H9 (cell line): ENCODE measurements around the gene E2F4. TPM values are rescaled to one million over a fixed set of nuclear protein-coding genes. Genes with fewer than 3 reads are reported as not detected.

ENCODE experiments used
- DNase-seq: peaks from one replicate; pipeline ENCODE4 v3.0.0-alpha.2; 2017
- H2AFZ ChIP-seq: one replicate; pipeline ENCODE4 v1.6.1; 2013; ENCODE audit warnings: mild to moderate bottlenecking, low read length, control low read depth, moderate library complexity
- H2AK5ac ChIP-seq: 2 replicates; pipeline ENCODE4 v1.6.1; 2013; ENCODE audit warnings: low read length, control low read depth, mixed read lengths; ENCODE audit not compliant: insufficient read length
- H2BK120ac ChIP-seq: one replicate; pipeline ENCODE4 v1.6.1; 2013; ENCODE audit warnings: low read depth, mild to moderate bottlenecking, low read length, control low read depth, inconsistent platforms; ENCODE audit not compliant: poor library complexity, severe bottlenecking
- H2BK12ac ChIP-seq: 2 replicates; pipeline ENCODE4 v1.6.1; 2013; ENCODE audit warnings: low read length, control low read depth, mixed read lengths, low read depth; ENCODE audit not compliant: insufficient read length
- H2BK15ac ChIP-seq: 2 replicates; pipeline ENCODE4 v1.6.1; 2013; ENCODE audit warnings: low read depth, low read length, control low read depth
- H2BK20ac ChIP-seq: one replicate; pipeline ENCODE4 v1.6.1; 2013; ENCODE audit warnings: low read depth, mild to moderate bottlenecking, low read length, control low read depth, inconsistent platforms; ENCODE audit not compliant: poor library complexity, severe bottlenecking
- H2BK5ac ChIP-seq: 2 replicates; pipeline ENCODE4 v1.6.1; 2013; ENCODE audit warnings: low read length, control low read depth, mixed read lengths; ENCODE audit not compliant: insufficient read length
- H3K14ac ChIP-seq: 2 replicates; pipeline ENCODE4 v1.6.1; 2013; ENCODE audit warnings: low read length, control low read depth; ENCODE audit not compliant: insufficient read depth
- H3K18ac ChIP-seq: 2 replicates; pipeline ENCODE4 v1.6.1; 2013; ENCODE audit warnings: low read depth, mild to moderate bottlenecking, mixed read lengths, low read length, control low read depth; ENCODE audit not compliant: insufficient read length
- H3K23ac ChIP-seq: 2 replicates; pipeline ENCODE4 v1.6.1; 2013; ENCODE audit warnings: low read length, control low read depth, mixed read lengths, low read depth; ENCODE audit not compliant: insufficient read length
- H3K23me2 ChIP-seq: 2 replicates; pipeline ENCODE4 v1.6.1; 2013; ENCODE audit warnings: low read depth, mild to moderate bottlenecking, mixed read lengths, low read length, control low read depth; ENCODE audit not compliant: insufficient read length, poor library complexity, severe bottlenecking
- H3K27ac ChIP-seq: 2 replicates; pipeline ENCODE4 v1.5.1; 2013; ENCODE audit warnings: low read length, control low read depth, mixed read lengths, low read depth; ENCODE audit not compliant: insufficient read length
- H3K27me3 ChIP-seq: 2 replicates; pipeline ENCODE4 v1.6.1; 2013; ENCODE audit warnings: low read length, control low read depth, inconsistent platforms; ENCODE audit not compliant: insufficient read depth
- H3K4ac ChIP-seq: 2 replicates; pipeline ENCODE4 v1.6.1; 2013; ENCODE audit warnings: low read depth, mild to moderate bottlenecking, control low read depth, inconsistent platforms, low read length, moderate library complexity
- H3K4me1 ChIP-seq: 2 replicates; pipeline ENCODE4 v1.6.1; 2013; ENCODE audit warnings: low read length, control low read depth, inconsistent platforms; ENCODE audit not compliant: insufficient read depth
- H3K4me2 ChIP-seq: 2 replicates; pipeline ENCODE4 v1.6.1; 2013; ENCODE audit warnings: low read length, control low read depth, mixed read lengths; ENCODE audit not compliant: insufficient read length, insufficient read depth
- H3K56ac ChIP-seq: 2 replicates; pipeline ENCODE4 v1.6.1; 2013; ENCODE audit warnings: low read depth, mild to moderate bottlenecking, mixed read lengths, low read length, control low read depth; ENCODE audit not compliant: insufficient read length
- H3K79me1 ChIP-seq: 2 replicates; pipeline ENCODE4 v1.6.1; 2013; ENCODE audit warnings: low read depth, mild to moderate bottlenecking, moderate library complexity, low read length, control low read depth, inconsistent platforms; ENCODE audit not compliant: insufficient read depth, poor library complexity, severe bottlenecking
- H3K79me2 ChIP-seq: 2 replicates; pipeline ENCODE4 v1.6.1; 2013; ENCODE audit warnings: low read length, control low read depth, inconsistent platforms; ENCODE audit not compliant: insufficient read depth
- H3K9ac ChIP-seq: 2 replicates; pipeline ENCODE4 v1.6.1; 2013; ENCODE audit warnings: low read length, control low read depth, mixed read lengths; ENCODE audit not compliant: insufficient read length; ENCODE audit errors: extremely low read depth
- H3K9me3 ChIP-seq: one replicate; pipeline ENCODE4 v1.6.1; 2013; ENCODE audit warnings: low read depth, low read length, inconsistent platforms; ENCODE audit not compliant: control insufficient read depth
- H3T11ph ChIP-seq: one replicate; pipeline ENCODE4 v1.6.1; 2013; ENCODE audit warnings: mild to moderate bottlenecking, low read length, control low read depth, inconsistent platforms
- H4K20me1 ChIP-seq: one replicate; pipeline ENCODE4 v1.6.1; 2013; ENCODE audit not compliant: control insufficient read depth, insufficient read length, insufficient read depth
- H4K5ac ChIP-seq: 2 replicates; pipeline ENCODE4 v1.6.1; 2013; ENCODE audit warnings: low read depth, mild to moderate bottlenecking, mixed read lengths, low read length, control low read depth; ENCODE audit not compliant: insufficient read length
- H4K8ac ChIP-seq: replicated peaks from 2 replicates; pipeline ENCODE4 v1.6.1; 2013; ENCODE audit warnings: low read length, control low read depth, mixed read lengths, low read depth; ENCODE audit not compliant: insufficient read length
- H4K91ac ChIP-seq: 2 replicates; pipeline ENCODE4 v1.6.1; 2013; ENCODE audit warnings: low read depth, mild to moderate bottlenecking, moderate library complexity, mixed read lengths, low read length, control low read depth; ENCODE audit not compliant: insufficient read length
- H3K27ac Mint-ChIP-seq, 3 experiments: 2 replicates in 2 of 3; 3 replicates in 1 of 3; pipeline ENCODE4 v1.8.0; 2020 to 2021; ENCODE audit warnings: mixed read lengths in 3 of 3, mild to moderate bottlenecking in 1 of 3, moderate library complexity in 1 of 3
- H3K27me3 Mint-ChIP-seq: 2 replicates; pipeline ENCODE4 v1.8.0; 2021; ENCODE audit warnings: low read depth, mild to moderate bottlenecking, moderate library complexity, mixed read lengths
- H3K36me3 Mint-ChIP-seq, 3 experiments: 2 replicates in 2 of 3; 3 replicates in 1 of 3; pipeline ENCODE4 v1.8.0; 2020 to 2021; ENCODE audit warnings: low read depth in 3 of 3, mixed read lengths in 3 of 3; ENCODE audit not compliant: insufficient read depth in 1 of 3
- H3K4me1 Mint-ChIP-seq, 2 experiments: 2 replicates each; pipeline ENCODE4 v1.8.0; 2020; ENCODE audit warnings: mixed read lengths in 2 of 2
- H3K4me3 Mint-ChIP-seq, 2 experiments: 2 replicates in 1 of 2; 3 replicates in 1 of 2; pipeline ENCODE4 v1.8.0; 2020 to 2021; ENCODE audit warnings: mild to moderate bottlenecking in 2 of 2, mixed read lengths in 2 of 2, moderate library complexity in 1 of 2
- H3K9me3 Mint-ChIP-seq, 2 experiments: 2 replicates in 1 of 2; 3 replicates in 1 of 2; pipeline ENCODE4 v1.8.0; 2020; ENCODE audit warnings: mild to moderate bottlenecking in 2 of 2, mixed read lengths in 2 of 2, moderate library complexity in 1 of 2
- CTCF ChIP-seq: fragments of 200-600 bp; sonication (generic); conservative IDR thresholded peaks from 3 replicates; pipeline ENCODE4 v1.8.0; 2021; ENCODE audit warnings: antibody characterized with exemption, mild to moderate bottlenecking
- WGBS: extraction: QIAGEN DNeasy Blood & Tissue Kit; methylation state at CpG from one replicate; pipeline ENCODE4 v1.1.7; 2013; ENCODE audit warnings: missing lambda C conversion rate, low lambda C conversion rate, mixed read lengths; ENCODE audit not compliant: insufficient read length; ENCODE audit errors: extremely low coverage; 5-methylcytosine and 5-hydroxymethylcytosine counted together
- total RNA-seq: library from RNA; stranded (reverse); gene quantifications from 2 replicates; pipeline ENCODE4 v1.2.1, GENCODE V29; 2021

E2F4 gene
- total RNA-seq, 1 experiment from 2014 or later = 116 TPM

DNA sequence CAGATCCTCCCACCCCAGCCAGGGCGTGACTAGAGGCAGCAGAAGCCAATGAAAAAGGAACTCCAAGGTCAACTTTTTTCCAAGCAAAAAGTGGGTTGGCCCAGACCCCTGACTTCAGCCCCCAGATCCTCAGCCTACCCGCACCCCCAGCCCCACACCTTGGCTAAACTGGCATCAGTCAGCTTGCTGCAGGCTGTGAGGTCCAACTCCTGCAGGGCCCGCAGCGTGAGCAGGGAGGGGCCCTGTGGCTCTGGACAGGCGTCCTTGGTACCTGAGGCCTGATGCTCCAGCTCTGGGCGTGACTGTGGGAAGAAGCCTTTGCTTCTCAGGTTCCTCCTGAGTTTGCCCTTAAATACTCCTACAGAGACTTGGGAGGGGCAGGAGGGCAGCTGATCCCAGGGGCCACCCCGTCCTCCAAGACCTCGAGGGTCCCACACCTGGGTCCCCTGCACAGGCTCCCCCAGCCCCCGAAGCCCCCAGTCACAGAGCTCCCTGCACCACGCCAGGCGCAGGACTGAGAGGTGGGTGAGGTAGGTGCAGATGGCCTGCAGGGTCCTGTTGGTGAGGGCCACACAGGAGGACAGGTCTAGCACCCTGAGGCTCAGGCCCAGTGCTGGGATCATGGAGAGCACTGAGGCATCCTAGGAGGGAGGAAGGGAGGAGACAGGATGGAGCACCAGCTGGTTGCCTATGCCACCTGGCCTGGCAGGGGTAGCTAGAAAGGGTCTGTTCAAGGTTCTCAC, 16.4 kb downstream of the E2F4 start:
- Histone ChIP-seq H2BK12ac (no peak overlapping the region), H3K14ac (no peak overlapping the region), H3K4ac (no peak overlapping the region), H3K23ac (no peak overlapping the region), H3K23me2 (no peaks in the 10 kb centered on the region), H3K79me2 (no peaks in the 10 kb centered on the region), H2BK120ac (no peak overlapping the region), H2AFZ (no peak overlapping the region), H3K18ac (no peak overlapping the region), H3K4me1 (no peaks in the 10 kb centered on the region), H4K8ac (no peak overlapping the region), H4K5ac (no peak overlapping the region), H3K56ac (no peak overlapping the region), H3K27ac (no peak overlapping the region), H3T11ph (no peak overlapping the region), H4K20me1 (no peaks in the 10 kb centered on the region), H2BK5ac (no peak overlapping the region), H3K79me1 (no peaks in the 10 kb centered on the region), H3K9ac (no peak overlapping the region), H2BK15ac (no peak overlapping the region), H3K4me2 (no peak overlapping the region), H3K27me3 (no peaks in the 10 kb centered on the region; the same call in 1 of the 2 replicates), H2BK20ac (no peak overlapping the region), H3K9me3 (no peaks in the 10 kb centered on the region), H4K91ac (no peak overlapping the region), H2AK5ac (no peak overlapping the region)
- no peak overlapping the region for H3K27ac Mint-ChIP-seq
- peaks cover 0 to 4% (median 0%) of the 10 kb centered on the region in 3 experiments; a peak in 2 of 7 replicates for H3K36me3 Mint-ChIP-seq
- peaks cover 20% of the 10 kb centered on the region for H3K27me3 Mint-ChIP-seq
- no peak overlapping the region for H3K4me3 Mint-ChIP-seq
- H3K4me1 Mint-ChIP-seq = peaks cover 10 to 12% of the 10 kb centered on the region in 2 experiments; a peak in 3 of 4 replicates
- no peaks in the 10 kb centered on the region for H3K9me3 Mint-ChIP-seq
- no CpG with 5 or more reads among the region's 11 CpGs for WGBS
- TF ChIP-seq CTCF = no peak
- no peak for DNase-seq
